K562 (cell line): ENCODE results near the gene HEBP1.

Experiments
- ARNT ChIP-seq, 2 experiments: fragments of 450-650 bp; IDR thresholded peaks; 2 replicates each; pipeline ENCODE4 v1.6.1; 2016; ENCODE audit warnings: mild to moderate bottlenecking in 1 of 2
- ATF1 ChIP-seq, 2 experiments: fragments of 450-650 bp in 1 of 2; IDR thresholded peaks; 2 replicates each; pipeline ENCODE4 v1.6.1; 2016; ENCODE audit warnings: missing compliant biosample characterization in 1 of 2, missing genetic modification characterization in 1 of 2
- BACH1 ChIP-seq: fragments of 200-800 bp; sonication (Bioruptor generic); IDR thresholded peaks from 2 replicates; pipeline ENCODE4 v1.6.1; 2016; ENCODE audit warnings: missing genetic modification characterization, missing compliant biosample characterization
- FOXK1 ChIP-seq: sonication (generic); formaldehyde crosslinking; IDR thresholded peaks from 2 replicates; pipeline ENCODE4 v1.8.0; 2022; ENCODE audit warnings: missing genetic modification reagents, mild to moderate bottlenecking, borderline replicate concordance
- NFE2L1 ChIP-seq: fragments of 450-650 bp; IDR thresholded peaks from 2 replicates; pipeline ENCODE4 v1.6.1; 2016; ENCODE audit warnings: missing genetic modification characterization, low read depth, mild to moderate bottlenecking, missing compliant biosample characterization, moderate library complexity, borderline replicate concordance
- POLR2AphosphoS2 ChIP-seq: IDR thresholded peaks from 2 replicates; pipeline ENCODE4 v1.6.1; 2012; ENCODE audit warnings: low read length, improper control_type of control experiment
- RFX5 ChIP-seq: IDR thresholded peaks from 2 replicates; pipeline ENCODE4 v1.6.1; 2011; ENCODE audit warnings: low read depth, mild to moderate bottlenecking, improper control_type of control experiment, low read length
- SP2 ChIP-seq: IDR thresholded peaks from 2 replicates; pipeline ENCODE4 v1.6.1; 2011; ENCODE audit warnings: mild to moderate bottlenecking, low read depth, low read length, moderate library complexity; ENCODE audit not compliant: poor library complexity, severe bottlenecking; ENCODE audit errors: extremely low read depth
- STAT5B ChIP-seq: fragments of 250-450 bp; sonication (Bioruptor Pico); IDR thresholded peaks from 2 replicates; pipeline ENCODE4 v1.8.0; 2021; ENCODE audit warnings: mild to moderate bottlenecking, inconsistent platforms
- WHSC1 ChIP-seq: IDR thresholded peaks from one replicate; pipeline ENCODE4 v1.6.1; 2012; ENCODE audit warnings: low read length, control low read depth, inconsistent platforms
- ZZZ3 ChIP-seq: fragments of 450-650 bp; IDR thresholded peaks from 2 replicates; pipeline ENCODE4 v1.6.1; 2016; ENCODE audit warnings: antibody characterized with exemption, mild to moderate bottlenecking, moderate library complexity
- TF ChIP-seq, protein P1 (sequence below): fragments of 450-650 bp; formaldehyde crosslinking; IDR thresholded peaks from 2 replicates; pipeline ENCODE4 v1.4.0; 2020; ENCODE audit warnings: mild to moderate bottlenecking, moderate library complexity

DNA sequence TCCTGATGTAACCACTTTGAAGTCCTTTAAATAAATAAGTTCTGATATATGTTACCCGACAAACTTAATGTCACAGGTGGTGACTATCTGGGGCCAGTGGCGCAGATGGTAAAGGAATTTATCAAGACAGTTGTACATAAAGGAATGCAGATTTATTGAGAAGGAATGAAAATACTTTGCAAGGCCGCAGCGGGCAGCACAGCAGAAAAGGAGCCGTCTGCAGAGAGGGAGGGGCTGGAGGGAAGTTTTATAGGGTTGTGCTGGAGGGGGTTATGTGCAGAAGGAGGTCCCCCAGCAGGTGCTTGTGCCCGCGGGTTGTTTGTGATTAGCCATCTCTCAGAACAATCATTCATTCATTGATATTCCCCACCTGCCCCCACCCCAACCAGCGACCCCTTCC is 65.5 kb downstream of the HEBP1 start:
- no peak for TF ChIP-seq WHSC1
- no peak for TF ChIP-seq BACH1
- TF ChIP-seq RFX5 = no peak
- TF ChIP-seq SP2 = no peak
- TF ChIP-seq STAT5B (CRISPR knock-in tag) = no peak
- no peak for TF ChIP-seq NFE2L1 (tag)
- TF ChIP-seq ZZZ3 = no peak
- TF ChIP-seq, protein P1, sequence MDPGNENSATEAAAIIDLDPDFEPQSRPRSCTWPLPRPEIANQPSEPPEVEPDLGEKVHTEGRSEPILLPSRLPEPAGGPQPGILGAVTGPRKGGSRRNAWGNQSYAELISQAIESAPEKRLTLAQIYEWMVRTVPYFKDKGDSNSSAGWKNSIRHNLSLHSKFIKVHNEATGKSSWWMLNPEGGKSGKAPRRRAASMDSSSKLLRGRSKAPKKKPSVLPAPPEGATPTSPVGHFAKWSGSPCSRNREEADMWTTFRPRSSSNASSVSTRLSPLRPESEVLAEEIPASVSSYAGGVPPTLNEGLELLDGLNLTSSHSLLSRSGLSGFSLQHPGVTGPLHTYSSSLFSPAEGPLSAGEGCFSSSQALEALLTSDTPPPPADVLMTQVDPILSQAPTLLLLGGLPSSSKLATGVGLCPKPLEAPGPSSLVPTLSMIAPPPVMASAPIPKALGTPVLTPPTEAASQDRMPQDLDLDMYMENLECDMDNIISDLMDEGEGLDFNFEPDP (CRISPR knock-in tag) = no peak
- no peak for TF ChIP-seq ATF1 (CRISPR knock-in tag; IDR thresholded peaks at IDR 0.05)
- no peak for TF ChIP-seq ATF1 (tag; IDR thresholded peaks at IDR 0.05)
- no peak for TF ChIP-seq FOXK1
- TF ChIP-seq ARNT (IDR thresholded peaks at IDR 0.05) = no peak
- no peak for TF ChIP-seq POLR2AphosphoS2
